WERI-Rb-1 (cell line): ENCODE results near the gene IL6R.

Experiments used
- DNase-seq: peaks from one replicate; pipeline ENCODE4 v3.0.0-alpha.2; 2020
- H3K27ac ChIP-seq: fragments of 250-450 bp; sonication (Bioruptor Pico); 2 replicates; pipeline ENCODE4 v1.5.1; 2020; ENCODE audit warnings: mild to moderate bottlenecking, moderate library complexity
- H3K27me3 ChIP-seq: fragments of 250-450 bp; sonication (Bioruptor Pico); 2 replicates; pipeline ENCODE4 v1.5.1; 2021; ENCODE audit warnings: mild to moderate bottlenecking, low read depth, moderate library complexity; ENCODE audit not compliant: insufficient read depth, severe bottlenecking
- H3K36me3 ChIP-seq: fragments of 250-450 bp; sonication (Bioruptor Pico); 2 replicates; pipeline ENCODE4 v1.5.1; 2020; ENCODE audit warnings: mild to moderate bottlenecking, moderate library complexity
- H3K4me3 ChIP-seq: 2 replicates; pipeline ENCODE4 v1.5.1; 2011; ENCODE audit warnings: low read depth, mild to moderate bottlenecking, control low read depth, low read length
- H3K9me3 ChIP-seq: fragments of 250-450 bp; sonication (Bioruptor Pico); 2 replicates; pipeline ENCODE4 v1.5.1; 2021; ENCODE audit warnings: mild to moderate bottlenecking, moderate library complexity; ENCODE audit not compliant: severe bottlenecking
- TF ChIP-seq, protein P1 (sequence below): IDR thresholded peaks from 2 replicates; pipeline ENCODE4 v1.5.1; 2011; ENCODE audit warnings: low read depth, mild to moderate bottlenecking, control low read depth, inconsistent platforms, low read length

The IL6R gene

DNA sequence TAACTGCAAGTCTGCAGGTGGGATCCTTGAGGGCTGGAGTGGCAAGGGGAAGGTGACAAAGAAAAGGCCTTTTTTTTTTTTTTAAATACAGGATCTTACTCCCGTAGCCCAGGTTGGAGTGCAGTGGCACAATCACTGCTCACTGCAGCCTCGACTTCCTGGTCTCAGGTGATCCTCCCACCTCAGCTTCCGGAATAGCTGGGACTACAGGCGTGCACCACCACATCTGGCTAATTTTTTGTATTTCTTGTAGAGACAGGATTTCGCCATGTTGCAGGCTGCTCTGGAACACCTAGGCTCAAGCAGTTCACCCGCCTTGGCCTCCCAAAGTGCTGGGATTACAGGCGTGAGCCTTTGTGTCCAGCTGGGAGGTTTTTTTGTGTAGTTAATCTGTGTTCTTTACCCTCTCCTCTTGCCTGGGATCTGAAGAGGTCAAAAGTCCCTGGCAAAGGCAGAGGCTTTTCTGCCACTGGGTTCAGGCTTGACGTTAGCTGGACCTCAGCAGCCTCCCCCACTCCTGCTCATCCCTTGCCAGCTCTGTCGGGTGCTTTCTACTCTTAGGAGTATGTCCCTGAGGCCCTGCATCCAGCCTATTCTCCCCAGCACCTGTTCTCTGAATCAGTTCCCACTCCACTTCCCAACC is 5.2 kb downstream of the IL6R start:
- peaks cover 99% of the 10 kb centered on the region for H3K27me3 ChIP-seq
- H3K36me3 ChIP-seq: no peaks in the 10 kb centered on the region
- TF ChIP-seq, protein P1, sequence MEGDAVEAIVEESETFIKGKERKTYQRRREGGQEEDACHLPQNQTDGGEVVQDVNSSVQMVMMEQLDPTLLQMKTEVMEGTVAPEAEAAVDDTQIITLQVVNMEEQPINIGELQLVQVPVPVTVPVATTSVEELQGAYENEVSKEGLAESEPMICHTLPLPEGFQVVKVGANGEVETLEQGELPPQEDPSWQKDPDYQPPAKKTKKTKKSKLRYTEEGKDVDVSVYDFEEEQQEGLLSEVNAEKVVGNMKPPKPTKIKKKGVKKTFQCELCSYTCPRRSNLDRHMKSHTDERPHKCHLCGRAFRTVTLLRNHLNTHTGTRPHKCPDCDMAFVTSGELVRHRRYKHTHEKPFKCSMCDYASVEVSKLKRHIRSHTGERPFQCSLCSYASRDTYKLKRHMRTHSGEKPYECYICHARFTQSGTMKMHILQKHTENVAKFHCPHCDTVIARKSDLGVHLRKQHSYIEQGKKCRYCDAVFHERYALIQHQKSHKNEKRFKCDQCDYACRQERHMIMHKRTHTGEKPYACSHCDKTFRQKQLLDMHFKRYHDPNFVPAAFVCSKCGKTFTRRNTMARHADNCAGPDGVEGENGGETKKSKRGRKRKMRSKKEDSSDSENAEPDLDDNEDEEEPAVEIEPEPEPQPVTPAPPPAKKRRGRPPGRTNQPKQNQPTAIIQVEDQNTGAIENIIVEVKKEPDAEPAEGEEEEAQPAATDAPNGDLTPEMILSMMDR: no peak
- no peak for DNase-seq
- no peaks in the 10 kb centered on the region for H3K9me3 ChIP-seq
- no peak overlapping the region for H3K4me3 ChIP-seq
- H3K27ac ChIP-seq: no peak overlapping the region

GRCh38 chr1:154411525-154411924 is 6.4 kb downstream of the IL6R start:
- DNase-seq: no peak
- H3K9me3 ChIP-seq: no peaks in the 10 kb centered on the region
- peaks cover 99% of the 10 kb centered on the region for H3K27me3 ChIP-seq
- H3K4me3 ChIP-seq: no peak overlapping the region
- H3K36me3 ChIP-seq: no peaks in the 10 kb centered on the region
- H3K27ac ChIP-seq: no peak overlapping the region
- TF ChIP-seq, protein P1: no peak

DNA sequence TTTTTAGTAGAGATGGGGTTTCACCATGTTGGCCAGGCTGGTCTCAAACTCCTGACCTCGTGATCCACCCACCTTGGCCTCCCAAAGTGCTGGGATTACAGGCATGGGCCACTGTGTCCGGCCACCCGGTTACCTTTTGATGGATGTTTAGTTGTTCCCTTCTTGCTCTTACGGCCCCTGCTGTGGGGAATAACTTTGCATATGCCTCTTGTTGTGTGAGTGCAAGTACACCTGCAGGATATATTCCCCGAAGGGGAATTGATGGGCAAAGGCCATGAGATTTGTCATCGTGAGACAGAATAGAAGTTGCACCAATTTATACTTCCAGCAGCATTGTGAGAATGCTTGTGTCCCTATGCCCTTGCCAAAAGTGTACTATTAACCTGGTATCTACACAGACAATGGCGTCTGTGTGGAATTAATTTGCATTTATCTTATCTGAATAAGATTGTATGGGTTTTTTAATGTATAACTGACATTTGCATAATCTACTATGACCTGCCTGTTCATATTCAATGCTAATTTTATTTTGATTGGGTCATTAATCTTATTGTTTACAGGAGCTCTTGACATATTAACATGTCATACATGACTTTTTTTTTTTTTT is 8.1 kb downstream of the IL6R start:
- no peak overlapping the region for H3K27ac ChIP-seq
- no peak for DNase-seq
- no peaks in the 10 kb centered on the region for H3K36me3 ChIP-seq
- H3K4me3 ChIP-seq: no peak overlapping the region
- H3K9me3 ChIP-seq: no peaks in the 10 kb centered on the region
- H3K27me3 ChIP-seq: peaks cover 84% of the 10 kb centered on the region
- TF ChIP-seq, protein P1: no peak

GRCh38 chr1:154414606-154415005 is 9.5 kb downstream of the IL6R start:
- no peak for DNase-seq
- Histone ChIP-seq H3K27ac (no peak overlapping the region), H3K9me3 (no peaks in the 10 kb centered on the region), H3K4me3 (no peak overlapping the region), H3K36me3 (no peaks in the 10 kb centered on the region), H3K27me3 (peaks cover 84% of the 10 kb centered on the region)
- TF ChIP-seq, protein P1: no peak

DNA sequence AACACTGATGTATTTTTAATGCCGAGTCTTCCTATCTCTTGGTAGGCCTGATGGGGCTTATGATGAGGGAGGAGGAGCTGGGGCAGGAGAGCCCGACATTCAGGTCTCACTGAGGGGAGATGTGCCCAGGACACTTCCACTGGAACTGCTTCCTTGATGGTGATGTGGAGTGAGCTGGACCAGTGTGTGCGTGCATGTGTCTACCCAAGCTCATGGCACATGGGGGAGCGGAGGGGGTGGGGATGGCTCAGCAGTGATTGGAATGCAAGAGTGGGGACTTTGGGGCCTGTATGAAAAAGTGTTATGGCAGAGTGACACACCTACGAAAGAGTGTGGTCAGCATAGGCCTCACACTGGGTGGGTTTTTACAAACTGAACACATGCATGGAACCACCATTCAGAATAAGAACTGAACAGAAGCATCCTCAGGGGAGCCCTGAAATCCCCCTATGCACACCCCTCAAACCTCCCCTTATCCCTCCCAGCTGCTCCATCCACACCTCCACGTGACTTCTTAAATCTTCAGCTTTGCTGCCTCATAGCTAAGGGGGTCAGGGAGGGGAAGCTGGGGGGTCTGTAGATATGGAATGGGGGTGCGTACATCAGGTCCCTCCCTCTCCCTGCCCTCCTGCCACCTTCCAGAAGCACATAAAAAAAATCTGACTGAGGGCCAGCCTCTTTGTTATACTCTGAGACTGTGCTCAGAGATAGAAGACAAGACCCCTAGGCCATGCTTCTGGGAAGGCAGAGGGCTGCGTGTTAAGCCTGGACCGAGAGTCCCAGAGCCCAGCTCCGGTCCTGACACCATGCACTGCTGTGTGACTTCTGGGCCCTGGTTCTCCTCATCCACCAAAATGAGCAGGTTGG is 11.6 kb downstream of the IL6R start:
- H3K9me3 ChIP-seq: no peaks in the 10 kb centered on the region
- no peak overlapping the region for H3K4me3 ChIP-seq
- TF ChIP-seq, protein P1: no peak
- peaks cover 84% of the 10 kb centered on the region for H3K27me3 ChIP-seq
- H3K27ac ChIP-seq: no peak overlapping the region
- H3K36me3 ChIP-seq: no peaks in the 10 kb centered on the region
- no peak for DNase-seq
